ENCODE data around the gene C6orf62. TPM values are rescaled to one million over a fixed set of nuclear protein-coding genes. Genes with fewer than 3 reads are reported as not detected.
"Not testable (repeated sequence)": the region's sequence is repeated elsewhere in the genome, so short reads cannot be mapped to it uniquely, and the experiment has no call there.

Gene C6orf62
- total RNA-seq, 4 donors from 2014 or later = 58.4 to 108 (median 87.3) TPM

- whole genome bisulfite sequencing, 2 donors = 96 to 98% methylated on average over 9 of the region's 9 CpGs
- intact Hi-C loops (cut with DNase I) = loop anchor here (5.0 kb wide), 1 partner anchor 53 kb away; no protein-coding TSS in a partner anchor
Observed at GRCh38 chr6:24668997-24669361, 50.0 kb downstream of the C6orf62 start.

GRCh38 chr6:24668066-24668996, 50.6 kb downstream of the C6orf62 start:
- H3K27ac ChIP-seq = not testable (repeated sequence)
- 94 to 98% methylated on average over 18 of the region's 18 CpGs for WGBS, 2 donors

More at GRCh38 chr6:24668997-24669361, 50.0 kb downstream of the C6orf62 start:
- peaks cover 14 to 22% of the 10 kb centered on the region in 2 donors for H3K4me1 ChIP-seq
- H3K27me3 ChIP-seq = no peaks in the 10 kb centered on the region
- no peak overlapping the region for H3K4me3 ChIP-seq (replicated peaks in 1 of 3)
- TF ChIP-seq CTCF (IDR thresholded peaks at IDR 0.05) (no peak), POLR2A (IDR thresholded peaks at IDR 0.05) (no peak)
- no peak overlapping the region for H3K27ac ChIP-seq
- DNase-seq = no peak
- H3K9me3 ChIP-seq = no peaks in the 10 kb centered on the region
- H3K36me3 ChIP-seq = no peaks in the 10 kb centered on the region

GRCh38 chr6:24667378-24667803, 51.6 kb downstream of the C6orf62 start:
- TF ChIP-seq CTCF (IDR thresholded peaks at IDR 0.05) = no peak
- no peak for TF ChIP-seq POLR2A (IDR thresholded peaks at IDR 0.05)
- Histone ChIP-seq H3K36me3 (peaks cover 3 to 4% of the 10 kb centered on the region in 2 donors), H3K4me1 (peaks cover 14 to 22% of the 10 kb centered on the region in 2 donors), H3K27me3 (no peaks in the 10 kb centered on the region), H3K4me3 (replicated peaks in 1 of 3) (peak overlapping the region; percentile 42 to 80 (median 62)), H3K27ac (peak overlapping the region; percentile 74 to 86 (median 83)), H3K9me3 (no peaks in the 10 kb centered on the region)
- DNase-seq = no peak
- intact Hi-C loops (cut with DNase I) = loop anchor here (5.0 kb wide), 1 partner anchor 55 kb away; no protein-coding TSS in a partner anchor
- 5 to 12% methylated on average over 9 of the region's 9 CpGs for WGBS, 2 donors

More at GRCh38 chr6:24668066-24668996, 50.6 kb downstream of the C6orf62 start:
- DNase-seq, H3K36me3 ChIP-seq, H3K9me3 ChIP-seq, H3K27me3 ChIP-seq: not testable (repeated sequence)
- intact Hi-C loops (cut with DNase I) = loop anchor here (5.0 kb wide), 1 partner anchor 54 kb away; no protein-coding TSS in a partner anchor
- H3K4me1 ChIP-seq = peaks cover 14 to 22% of the 10 kb centered on the region in 2 donors
- peak overlapping the region in 1 of 3 donors; percentile 80 for H3K4me3 ChIP-seq (replicated peaks in 1 of 3)

- H3K27ac ChIP-seq = peak within 1 kb of the TSS; percentile 74 to 86 (median 83)
- peaks cover 14 to 22% of the 10 kb centered on the region in 2 donors for H3K4me1 ChIP-seq
- no peaks in the 10 kb centered on the region for H3K27me3 ChIP-seq
- intact Hi-C loops (cut with DNase I) = loop anchor here (5.0 kb wide), 1 partner anchor 55 kb away; no protein-coding TSS in a partner anchor
- TF ChIP-seq CTCF (IDR thresholded peaks at IDR 0.05) (peak in 5 of 6 experiments; percentile 30 to 57 (median 49)), POLR2A (IDR thresholded peaks at IDR 0.05) (peak in 1 of 2 donors; percentile 84)
- WGBS, 2 donors = 0 to 1% methylated on average over 18 to 34 of the region's 62 CpGs
- DNase-seq = peak; percentile 95 to 96
- peak within 1 kb of the TSS; percentile 64 to 82 (median 80) for H3K4me3 ChIP-seq (replicated peaks in 1 of 3)
- peaks cover 3 to 4% of the 10 kb centered on the region in 2 donors for H3K36me3 ChIP-seq
- H3K9me3 ChIP-seq = no peaks in the 10 kb centered on the region
Observed at GRCh38 chr6:24666641-24667377, 52.1 kb downstream of the C6orf62 start, which contains the start of the genes ACOT13 and TDP2. Gene ACOT13 (plus strand): TSS chr6:24667077. CDS start chr6:24667264, 187 bp downstream. Gene TDP2 (minus strand): TSS chr6:24666899. CDS start chr6:24666862, 37 bp downstream.

- Histone ChIP-seq H3K4me1 (peaks cover 14 to 22% of the 10 kb centered on the region in 2 donors), H3K4me3 (replicated peaks in 1 of 3) (peak overlapping the region; percentile 64 to 82 (median 80)), H3K27ac (peak overlapping the region; percentile 74 to 86 (median 83)), H3K9me3 (no peaks in the 10 kb centered on the region), H3K36me3 (peaks cover 3 to 4% of the 10 kb centered on the region in 2 donors), H3K27me3 (no peaks in the 10 kb centered on the region)
- intact Hi-C loops (cut with DNase I) = loop anchor here (5.0 kb wide), 1 partner anchor 56 kb away; no protein-coding TSS in a partner anchor
- 0 to 1% methylated on average over 18 to 26 of the region's 26 CpGs for WGBS, 2 donors
- peak; percentile 59 to 60 for DNase-seq
- no peak for TF ChIP-seq CTCF (IDR thresholded peaks at IDR 0.05)
- no peak for TF ChIP-seq POLR2A (IDR thresholded peaks at IDR 0.05)
Observed at GRCh38 chr6:24666097-24666640, 52.8 kb downstream of the C6orf62 start.

Measured in thyroid gland (tissue), 4 donors.